SJCRH30 (cell line): ENCODE measurements around the gene TAS1R1. TPM values are rescaled to one million over a fixed set of nuclear protein-coding genes. Genes with fewer than 3 reads are reported as not detected.

Source experiments
- DNase-seq, 2 experiments: peaks; one replicate each; pipeline ENCODE4 v3.0.0-alpha.2; 2015 to 2020
- H3K27ac ChIP-seq: fragments of 250-450 bp; sonication (Bioruptor Pico); 2 replicates; pipeline ENCODE4 v1.5.1; 2020; ENCODE audit warnings: mild to moderate bottlenecking, moderate library complexity
- H3K27me3 ChIP-seq: fragments of 250-450 bp; sonication (Bioruptor Pico); 2 replicates; pipeline ENCODE4 v1.5.1; 2020; ENCODE audit warnings: mild to moderate bottlenecking, moderate library complexity
- H3K36me3 ChIP-seq: fragments of 250-450 bp; sonication (Bioruptor Pico); 2 replicates; pipeline ENCODE4 v1.5.1; 2020; ENCODE audit warnings: mild to moderate bottlenecking, moderate library complexity
- H3K4me1 ChIP-seq: fragments of 250-450 bp; sonication (Bioruptor Pico); 2 replicates; pipeline ENCODE4 v1.5.1; 2020; ENCODE audit warnings: mild to moderate bottlenecking, moderate library complexity
- H3K4me3 ChIP-seq: fragments of 250-450 bp; sonication (Bioruptor Pico); 2 replicates; pipeline ENCODE4 v1.5.1; 2020; ENCODE audit warnings: mild to moderate bottlenecking, moderate library complexity
- H3K9me3 ChIP-seq: fragments of 250-450 bp; sonication (Bioruptor Pico); replicated peaks from 2 replicates; pipeline ENCODE4 v1.5.1; 2020; ENCODE audit warnings: mild to moderate bottlenecking, moderate library complexity
- total RNA-seq: library from RNA; depleted of rRNA; stranded (reverse); fragments of >200 nt; shearing (Covaris generic); gene quantifications from 2 replicates; pipeline ENCODE4 v1.2.3, GENCODE V29; 2014

TAS1R1 gene
- total RNA-seq, 1 experiment from 2014 or later, result 0.14 TPM

DNA sequence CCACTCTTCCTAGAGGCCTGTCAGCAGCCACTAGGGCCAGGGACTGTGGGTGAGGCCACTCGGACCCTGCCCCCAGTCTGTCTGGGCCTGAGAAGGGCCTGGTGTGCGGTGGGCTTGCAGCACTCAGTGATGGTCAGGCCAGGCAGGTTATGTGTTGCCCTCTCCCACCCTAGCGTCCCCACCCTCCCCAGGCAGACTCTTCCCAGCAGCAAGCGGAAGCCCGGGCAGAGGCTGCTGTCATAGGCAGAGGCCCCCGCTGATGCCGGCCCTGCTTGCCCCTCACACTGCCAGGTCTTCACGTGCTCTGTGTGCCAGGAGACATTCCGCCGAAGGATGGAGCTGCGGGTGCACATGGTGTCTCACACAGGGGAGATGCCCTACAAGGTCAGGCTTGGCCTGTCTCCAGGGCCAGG lies 31.3 kb downstream of the TAS1R1 start:
- H3K4me3 ChIP-seq, result no peak overlapping the region
- H3K27ac ChIP-seq, result no peak overlapping the region
- H3K27me3 ChIP-seq, result no peaks in the 10 kb centered on the region
- H3K36me3 ChIP-seq, result peaks cover 23% of the 10 kb centered on the region
- no peak for DNase-seq
- no peaks in the 10 kb centered on the region for H3K9me3 ChIP-seq
- H3K4me1 ChIP-seq, result no peaks in the 10 kb centered on the region

DNA sequence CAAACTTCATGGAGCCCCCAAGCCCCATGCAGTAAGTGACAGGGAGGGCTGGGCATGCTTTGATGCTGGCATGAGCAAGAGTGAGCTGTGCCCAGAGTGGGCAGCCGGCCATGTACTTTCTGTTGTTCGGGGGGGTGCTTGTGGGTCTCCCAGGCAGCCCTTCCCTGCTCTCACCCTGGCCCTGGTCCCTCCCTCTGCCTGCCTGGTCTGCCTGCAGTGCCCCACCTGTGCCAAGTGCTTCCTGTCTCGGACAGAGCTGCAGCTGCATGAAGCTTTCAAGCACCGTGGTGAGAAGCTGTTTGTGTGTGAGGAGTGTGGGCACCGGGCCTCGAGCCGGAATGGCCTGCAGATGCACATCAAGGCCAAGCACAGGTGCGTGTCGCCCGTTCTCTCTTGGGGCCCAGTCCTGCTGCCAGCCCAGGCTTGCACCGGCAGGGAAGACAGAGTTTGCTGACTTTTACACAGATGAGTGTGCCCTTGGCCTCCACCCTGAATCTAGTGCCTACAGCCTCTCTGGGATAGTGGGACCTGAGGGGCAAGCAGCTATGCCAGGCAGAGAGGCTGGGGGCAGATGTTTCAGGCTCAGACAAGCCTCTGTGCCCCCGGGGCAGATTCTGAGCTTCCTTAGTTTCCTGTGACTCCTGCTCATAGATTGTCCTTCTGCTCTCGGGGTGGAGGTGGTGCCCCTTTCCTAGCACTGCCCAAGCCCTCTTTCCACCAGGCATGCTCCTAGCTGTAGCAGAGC lies 32.3 kb downstream of the TAS1R1 start:
- no peak for DNase-seq
- H3K4me3 ChIP-seq, result no peak overlapping the region
- no peak overlapping the region for H3K27ac ChIP-seq
- peaks cover 28% of the 10 kb centered on the region for H3K36me3 ChIP-seq
- H3K4me1 ChIP-seq, result no peaks in the 10 kb centered on the region
- no peaks in the 10 kb centered on the region for H3K27me3 ChIP-seq
- no peaks in the 10 kb centered on the region for H3K9me3 ChIP-seq

GRCh38 chr1:6588128-6588892 lies 33.2 kb downstream of the TAS1R1 start:
- no peak overlapping the region for H3K4me3 ChIP-seq
- H3K27ac ChIP-seq, result no peak overlapping the region
- peaks cover 36% of the 10 kb centered on the region for H3K36me3 ChIP-seq
- no peak for DNase-seq
- H3K4me1 ChIP-seq, result no peaks in the 10 kb centered on the region
- no peaks in the 10 kb centered on the region for H3K27me3 ChIP-seq
- no peaks in the 10 kb centered on the region for H3K9me3 ChIP-seq

DNA sequence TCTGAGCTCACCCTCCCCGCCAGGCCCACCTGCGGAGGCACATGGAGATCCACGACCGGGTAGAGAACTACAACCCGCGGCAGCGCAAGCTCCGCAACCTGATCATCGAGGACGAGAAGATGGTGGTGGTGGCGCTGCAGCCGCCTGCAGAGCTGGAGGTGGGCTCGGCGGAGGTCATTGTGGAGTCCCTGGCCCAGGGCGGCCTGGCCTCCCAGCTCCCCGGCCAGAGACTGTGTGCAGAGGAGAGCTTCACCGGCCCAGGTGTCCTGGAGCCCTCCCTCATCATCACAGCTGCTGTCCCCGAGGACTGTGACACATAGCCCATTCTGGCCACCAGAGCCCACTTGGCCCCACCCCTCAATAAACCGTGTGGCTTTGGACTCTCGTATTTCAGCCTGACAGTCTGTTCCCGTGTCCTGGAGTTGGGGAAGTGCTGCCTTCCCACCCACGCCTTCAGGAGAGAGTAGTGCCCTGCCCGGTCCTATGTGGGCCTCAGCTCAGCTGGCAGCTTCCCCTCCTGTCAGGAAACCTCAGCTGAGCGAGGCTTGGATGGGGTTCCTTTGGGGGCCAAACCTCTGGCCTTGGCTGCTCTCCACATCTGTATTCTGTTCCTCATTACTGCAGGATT lies 33.9 kb downstream of the TAS1R1 start:
- DNase-seq, result peak in 1 of 2 experiments; percentile 49
- peaks cover 42% of the 10 kb centered on the region for H3K36me3 ChIP-seq
- no peaks in the 10 kb centered on the region for H3K9me3 ChIP-seq
- no peaks in the 10 kb centered on the region for H3K27me3 ChIP-seq
- H3K4me3 ChIP-seq, result no peak overlapping the region
- H3K4me1 ChIP-seq, result no peaks in the 10 kb centered on the region
- no peak overlapping the region for H3K27ac ChIP-seq

DNA sequence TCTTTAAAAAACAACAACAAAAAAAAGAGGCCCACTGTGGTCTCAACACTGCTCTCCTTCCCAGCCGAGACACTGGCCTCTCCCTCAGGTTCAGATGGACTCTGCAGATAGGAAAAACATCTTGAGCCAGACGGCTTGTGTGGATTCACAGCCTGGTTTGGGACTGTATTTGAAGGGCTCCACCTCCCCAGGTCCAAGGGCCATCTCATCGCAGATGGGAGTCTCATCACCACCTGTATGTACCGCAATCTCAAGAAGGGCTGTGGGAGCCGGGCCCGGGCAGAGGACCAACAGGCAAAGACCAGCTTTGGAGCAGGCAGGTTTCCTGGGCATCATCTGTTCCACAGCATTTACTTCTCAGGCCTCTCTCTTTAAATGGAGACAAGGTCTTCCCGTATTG lies 34.9 kb downstream of the TAS1R1 start:
- no peaks in the 10 kb centered on the region for H3K4me1 ChIP-seq
- DNase-seq, result no peak
- no peaks in the 10 kb centered on the region for H3K9me3 ChIP-seq
- H3K36me3 ChIP-seq, result peaks cover 52% of the 10 kb centered on the region
- no peaks in the 10 kb centered on the region for H3K27me3 ChIP-seq
- no peak overlapping the region for H3K4me3 ChIP-seq
- H3K27ac ChIP-seq, result no peak overlapping the region

GRCh38 chr1:6591222-6591621 lies 36.1 kb downstream of the TAS1R1 start:
- no peak overlapping the region for H3K4me3 ChIP-seq
- H3K27me3 ChIP-seq, result no peaks in the 10 kb centered on the region
- no peaks in the 10 kb centered on the region for H3K4me1 ChIP-seq
- DNase-seq, result no peak
- H3K9me3 ChIP-seq, result no peaks in the 10 kb centered on the region
- H3K36me3 ChIP-seq, result peaks cover 63% of the 10 kb centered on the region
- no peak overlapping the region for H3K27ac ChIP-seq

- no peak for DNase-seq
- H3K4me1 ChIP-seq, result no peaks in the 10 kb centered on the region
- no peak overlapping the region for H3K27ac ChIP-seq
- H3K9me3 ChIP-seq, result no peaks in the 10 kb centered on the region
- no peaks in the 10 kb centered on the region for H3K27me3 ChIP-seq
- peaks cover 67% of the 10 kb centered on the region for H3K36me3 ChIP-seq
- no peak overlapping the region for H3K4me3 ChIP-seq
These were observed 36.5 kb downstream of the TAS1R1 start for GRCh38 chr1:6591644-6592043.

DNA sequence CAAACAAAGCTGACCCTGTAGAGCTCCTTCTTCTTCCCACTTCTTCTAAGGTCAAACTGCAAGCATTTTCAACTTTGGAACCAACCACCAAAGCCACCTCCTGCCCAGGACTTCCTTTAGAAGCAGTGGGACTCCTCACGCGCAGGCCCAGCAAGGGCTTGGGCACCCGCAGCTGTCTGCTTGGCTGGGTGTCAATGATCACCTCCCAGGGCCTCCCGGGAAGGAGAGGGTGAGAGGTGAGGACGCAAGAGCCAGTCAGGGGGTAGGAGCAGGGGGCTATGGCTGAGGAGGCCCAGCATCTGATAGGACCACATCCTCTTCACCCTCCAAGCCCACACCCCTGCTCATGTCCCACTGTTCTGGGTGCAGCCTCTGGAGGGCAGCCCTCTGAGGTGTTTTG lies 37.3 kb downstream of the TAS1R1 start:
- H3K27ac ChIP-seq, result no peak overlapping the region

DNA sequence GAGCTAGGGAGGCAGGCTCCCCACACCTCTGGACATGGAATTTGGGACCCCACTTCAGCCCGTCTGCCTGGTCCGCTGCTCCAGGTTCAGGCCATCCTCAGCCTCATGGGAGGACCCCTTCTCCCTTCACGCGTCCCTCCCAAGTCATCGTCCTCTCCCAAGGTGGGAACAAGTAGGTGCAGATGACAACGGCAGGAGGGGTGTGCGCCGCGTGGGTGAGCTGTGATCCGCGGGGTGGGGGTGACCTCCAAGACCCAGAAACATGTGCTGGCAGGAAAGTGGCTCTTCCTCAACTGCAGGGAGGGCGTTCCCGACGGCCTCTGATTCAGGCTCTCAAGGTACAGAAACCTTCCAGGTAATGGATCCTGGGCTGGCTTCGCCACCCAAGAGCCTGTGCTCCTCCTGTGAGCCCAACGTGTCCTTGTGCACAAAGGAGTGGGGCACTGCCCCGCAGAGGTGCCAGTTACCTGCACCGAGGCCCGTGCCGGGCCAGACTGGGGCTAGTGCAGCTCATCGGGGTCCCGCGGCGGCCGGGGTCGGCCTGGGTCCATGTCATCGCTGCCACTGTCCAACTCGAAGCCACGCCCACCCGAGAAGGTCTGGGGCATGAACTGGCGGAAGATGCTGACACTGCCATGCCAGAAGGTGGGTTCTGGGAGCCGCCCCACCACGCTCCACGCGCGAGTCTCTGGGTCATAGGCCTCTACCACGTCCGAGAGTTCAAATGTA lies 37.9 kb downstream of the TAS1R1 start:
- Histone ChIP-seq H3K9me3 (no peaks in the 10 kb centered on the region), H3K27me3 (no peaks in the 10 kb centered on the region), H3K36me3 (peaks cover 80% of the 10 kb centered on the region), H3K27ac (no peak overlapping the region), H3K4me1 (no peaks in the 10 kb centered on the region), H3K4me3 (no peak overlapping the region)
- DNase-seq, result no peak

More for the DNA sequence above, 37.3 kb downstream of the TAS1R1 start:
- Histone ChIP-seq H3K27me3 (no peaks in the 10 kb centered on the region), H3K36me3 (peaks cover 75% of the 10 kb centered on the region), H3K9me3 (no peaks in the 10 kb centered on the region), H3K4me1 (no peaks in the 10 kb centered on the region), H3K4me3 (no peak overlapping the region)
- no peak for DNase-seq

GRCh38 chr1:6593810-6594209 lies 38.7 kb downstream of the TAS1R1 start:
- no peak overlapping the region for H3K4me3 ChIP-seq
- no peaks in the 10 kb centered on the region for H3K27me3 ChIP-seq
- no peak for DNase-seq
- no peaks in the 10 kb centered on the region for H3K4me1 ChIP-seq
- H3K36me3 ChIP-seq, result peaks cover 78% of the 10 kb centered on the region
- no peaks in the 10 kb centered on the region for H3K9me3 ChIP-seq
- H3K27ac ChIP-seq, result no peak overlapping the region

DNA sequence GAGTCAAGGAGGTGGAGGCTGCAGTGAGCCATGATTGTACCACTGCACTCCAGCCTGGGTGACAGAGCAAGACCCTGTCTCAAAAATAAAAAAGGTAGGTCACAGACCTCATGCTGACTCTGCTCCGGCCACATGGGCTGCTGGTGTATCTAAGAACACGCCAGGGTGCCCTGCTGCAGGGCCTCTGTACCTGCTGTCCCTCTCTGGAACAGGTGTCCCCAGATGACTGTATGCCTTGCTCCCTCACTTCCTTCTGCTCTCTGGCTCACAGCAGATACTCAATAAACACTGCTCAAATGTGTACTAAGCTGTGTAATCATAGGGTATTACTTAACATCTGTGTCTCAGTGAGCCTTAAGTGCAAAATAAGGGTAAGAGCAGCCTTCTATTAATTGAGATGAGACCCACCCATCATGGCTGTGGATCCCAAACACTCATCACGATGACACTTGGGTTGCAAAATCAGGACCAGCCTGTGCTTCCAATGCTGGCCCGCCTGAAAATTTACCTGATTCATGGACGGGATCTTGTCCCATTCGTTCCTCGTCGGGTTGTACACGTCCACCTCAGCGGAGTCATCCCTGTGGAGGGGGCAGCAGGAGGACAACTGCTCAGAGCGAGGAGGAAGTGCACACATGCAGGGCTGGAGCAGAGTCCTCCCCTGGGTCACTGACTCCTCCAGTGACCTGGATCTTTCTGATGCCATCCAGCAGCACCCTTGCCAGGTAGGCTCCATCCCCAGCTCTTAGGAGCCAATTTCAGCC lies 40.1 kb downstream of the TAS1R1 start:
- H3K36me3 ChIP-seq, result peaks cover 74% of the 10 kb centered on the region
- no peak for DNase-seq
- no peaks in the 10 kb centered on the region for H3K9me3 ChIP-seq

DNA sequence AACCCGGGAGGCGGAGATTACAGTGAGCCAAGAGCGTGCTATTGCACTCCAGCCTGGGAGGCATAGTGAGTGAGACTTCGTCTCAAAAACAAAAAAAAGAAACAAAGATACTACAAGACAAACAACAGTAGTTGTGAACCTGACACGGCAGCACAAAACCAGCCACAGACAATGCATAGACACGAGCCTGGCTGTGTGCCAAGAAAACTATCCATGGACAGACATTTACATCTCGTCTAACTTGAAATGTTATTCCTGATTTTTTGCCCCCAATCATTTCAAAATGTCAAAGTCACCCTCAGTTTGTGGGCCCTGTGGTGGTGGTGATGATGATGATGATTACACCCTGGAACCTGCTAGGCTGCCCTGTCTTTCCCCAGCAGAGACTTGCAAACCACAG lies 41.2 kb downstream of the TAS1R1 start:
- H3K27me3 ChIP-seq, result no peaks in the 10 kb centered on the region
- H3K36me3 ChIP-seq, result peaks cover 70% of the 10 kb centered on the region
- H3K4me3 ChIP-seq, result no peak overlapping the region
- H3K27ac ChIP-seq, result no peak overlapping the region
- H3K9me3 ChIP-seq, result no peaks in the 10 kb centered on the region
- 0 out of 2 replicates have a peak, but pooled peaks cover 3% of the 10 kb centered on the region for H3K4me1 ChIP-seq
- no peak for DNase-seq

More for the DNA sequence above, 40.1 kb downstream of the TAS1R1 start:
- 0 out of 2 replicates have a peak, but pooled peaks cover 2% of the 10 kb centered on the region for H3K4me1 ChIP-seq
- no peaks in the 10 kb centered on the region for H3K27me3 ChIP-seq
- no peak overlapping the region for H3K4me3 ChIP-seq
- H3K27ac ChIP-seq, result no peak overlapping the region

DNA sequence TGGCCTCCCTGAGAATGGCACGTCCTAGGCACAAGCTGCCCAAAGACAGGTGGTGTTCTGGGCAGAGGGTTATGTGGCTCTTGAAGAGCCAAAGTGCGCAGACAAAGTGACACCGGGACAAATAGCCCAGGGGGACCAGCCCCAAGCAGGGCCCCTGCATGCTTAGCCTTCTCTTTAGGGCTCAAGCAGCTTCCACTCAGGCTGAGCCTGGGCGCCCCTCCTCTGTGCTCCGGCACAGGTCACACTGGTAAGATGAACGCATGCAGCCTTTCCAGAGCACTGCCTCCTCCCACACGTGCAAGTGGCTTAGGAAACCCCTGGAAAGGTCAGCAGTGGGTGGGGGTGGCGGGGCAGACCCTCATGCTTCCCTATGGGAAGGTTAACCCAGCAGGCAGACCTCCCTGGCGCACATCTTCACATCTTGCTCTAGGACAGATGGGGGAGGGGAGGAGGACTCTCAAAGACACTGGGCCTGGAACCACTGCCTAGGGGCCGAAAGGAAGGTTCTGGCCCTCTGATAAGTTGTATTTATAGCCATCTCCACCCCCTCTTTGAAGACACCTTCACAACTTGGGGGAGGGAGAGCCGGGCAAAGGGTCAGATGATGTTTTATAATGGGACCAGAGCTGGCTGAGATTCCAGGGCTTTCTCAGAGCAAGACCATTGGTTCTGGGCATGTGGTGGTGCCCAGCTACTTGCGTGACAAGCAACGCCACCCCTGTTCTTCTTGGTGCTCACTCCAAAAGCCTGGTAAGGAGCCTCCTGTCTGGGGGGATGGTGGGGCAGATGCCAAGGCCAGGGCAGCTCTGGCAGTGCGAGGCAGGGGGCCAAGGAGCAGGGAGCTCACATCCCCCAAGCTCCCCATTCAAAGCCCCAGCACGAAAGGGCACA lies 42.0 kb downstream of the TAS1R1 start:
- Histone ChIP-seq H3K36me3 (peaks cover 67% of the 10 kb centered on the region), H3K4me1 (0 out of 2 replicates have a peak, but pooled peaks cover 3% of the 10 kb centered on the region), H3K27me3 (no peaks in the 10 kb centered on the region), H3K9me3 (no peaks in the 10 kb centered on the region), H3K4me3 (no peak overlapping the region), H3K27ac (no peak overlapping the region)
- no peak for DNase-seq
